NCI-H1930 (cell line): Measurements from ENCODE around the gene PWP2.
"Not testable (repeated sequence)": the region's sequence is repeated elsewhere in the genome, so short reads cannot be mapped to it uniquely, and the experiment has no call there.

Source experiments
- DNase-seq, 2 experiments: peaks; one replicate each; lab custom pipeline; 2025; lab: John Stamatoyannopoulos, UW

Gene PWP2

DNA sequence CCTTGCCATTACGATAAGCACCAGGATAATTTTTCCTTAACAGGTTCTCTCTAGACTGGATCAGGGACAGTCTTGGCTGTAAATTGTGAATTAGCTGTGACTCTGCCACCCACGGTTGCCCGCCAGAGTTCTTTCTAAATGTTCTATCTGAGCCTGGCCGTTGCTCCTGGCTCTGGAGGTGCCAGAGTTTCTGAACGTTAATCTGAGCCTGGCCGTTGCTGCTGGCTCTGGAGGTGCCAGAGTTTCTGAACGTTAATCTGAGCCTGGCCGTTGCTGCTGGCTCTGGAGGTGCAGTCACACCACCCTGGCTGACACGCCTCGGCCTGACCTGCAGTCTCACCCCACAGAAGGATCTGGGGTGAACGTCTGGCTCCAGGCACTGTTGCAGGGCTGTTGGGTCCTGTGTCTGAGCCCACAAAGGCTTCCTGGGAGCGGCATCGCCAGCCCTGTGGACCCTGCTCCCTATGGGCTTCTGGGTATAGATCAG is 56.0 kb downstream of the PWP2 start:
- not testable (repeated sequence) for DNase-seq

DNA sequence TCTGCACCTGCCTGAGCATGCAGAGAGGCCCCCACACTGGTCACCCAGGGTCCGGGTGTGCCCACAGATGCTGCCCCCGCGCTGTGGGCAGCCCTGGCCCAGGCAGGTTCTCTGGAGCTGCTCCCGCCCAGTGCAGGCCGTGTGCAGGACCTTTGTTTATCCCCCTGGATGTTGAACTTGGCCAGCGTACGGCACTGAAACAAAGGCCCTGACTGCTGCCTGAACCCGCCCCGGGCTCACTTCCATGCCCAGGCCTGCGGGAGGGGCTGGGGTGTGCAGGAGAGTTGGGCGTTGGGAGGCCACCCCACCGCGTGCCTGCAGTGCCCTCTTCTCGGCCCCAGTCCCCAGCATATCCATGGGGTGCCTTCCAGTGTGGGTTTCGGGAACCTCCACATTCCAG is 58.7 kb downstream of the PWP2 start:
- not testable (repeated sequence) for DNase-seq

DNA sequence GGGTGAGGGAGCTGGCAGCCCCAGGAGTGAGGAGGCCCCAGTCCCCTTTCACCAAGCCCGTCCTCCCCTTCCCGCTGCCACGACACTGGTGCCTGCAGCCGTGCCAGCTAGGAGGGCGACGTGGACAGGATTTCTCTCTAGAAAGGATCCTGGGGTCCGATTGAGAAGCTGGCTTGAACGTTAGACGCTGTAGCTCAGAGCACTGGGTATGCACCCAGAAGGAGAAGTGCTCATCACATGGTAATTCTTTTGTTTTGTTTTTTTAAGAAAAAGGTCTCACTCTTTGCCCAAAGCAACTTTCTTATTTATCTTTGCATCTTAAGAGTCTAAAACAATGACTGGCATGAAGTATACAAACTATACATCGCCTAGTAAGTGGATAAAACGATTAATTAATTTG is 60.3 kb downstream of the PWP2 start:
- not testable (repeated sequence) for DNase-seq

GRCh38 chr21:44170326-44170725 is 63.1 kb downstream of the PWP2 start:
- not testable (repeated sequence) for DNase-seq

- not testable (repeated sequence) for DNase-seq
Measured at GRCh38 chr21:44170863-44171262, 63.7 kb downstream of the PWP2 start.

GRCh38 chr21:44171962-44172572 is 64.9 kb downstream of the PWP2 start:
- DNase-seq = not testable (repeated sequence)

- DNase-seq = not testable (repeated sequence)
Measured at GRCh38 chr21:44172741-44173140, 65.5 kb downstream of the PWP2 start.

GRCh38 chr21:44175189-44175588 is 68.0 kb downstream of the PWP2 start:
- DNase-seq = not testable (repeated sequence)

GRCh38 chr21:44176127-44176526 is 68.9 kb downstream of the PWP2 start:
- not testable (repeated sequence) for DNase-seq
